K562 (cell line): ENCODE data around the gene ACO2. TPM values are rescaled to one million over a fixed set of nuclear protein-coding genes. Genes with fewer than 3 reads are reported as not detected.

Experiments used
- FOXJ2 ChIP-seq: fragments of 200-800 bp; sonication (Bioruptor generic); IDR thresholded peaks from 2 replicates; pipeline ENCODE4 v1.6.1; 2016; ENCODE audit warnings: missing genetic modification characterization, missing compliant biosample characterization
- GTF3C2 ChIP-seq: IDR thresholded peaks from 3 replicates; pipeline ENCODE4 v1.6.1; 2011; ENCODE audit warnings: borderline replicate concordance, mild to moderate bottlenecking, moderate library complexity; ENCODE audit not compliant: insufficient read length; ENCODE audit errors: extremely low read depth
- KAT7 ChIP-seq: sonication (generic); formaldehyde crosslinking; IDR thresholded peaks from 2 replicates; pipeline ENCODE4 v1.8.0; 2022; ENCODE audit warnings: missing genetic modification reagents, mild to moderate bottlenecking, borderline replicate concordance
- MCM5 ChIP-seq: fragments of 450-650 bp; IDR thresholded peaks from 2 replicates; pipeline ENCODE4 v1.6.1; 2016; ENCODE audit warnings: low read depth
- PPARD ChIP-seq: fragments of 250-450 bp; sonication (Bioruptor Pico); IDR thresholded peaks from 2 replicates; pipeline ENCODE4 v1.8.0; 2022; ENCODE audit warnings: inconsistent platforms, mild to moderate bottlenecking, moderate library complexity
- SMARCC2 ChIP-seq: fragments of 450-650 bp; IDR thresholded peaks from 2 replicates; pipeline ENCODE4 v1.6.1; 2017; ENCODE audit warnings: antibody characterized with exemption, moderate library complexity, mild to moderate bottlenecking, low read depth
- TSHZ1 ChIP-seq: fragments of 250-450 bp; sonication (Bioruptor Pico); IDR thresholded peaks from 2 replicates; pipeline ENCODE4 v1.4.0; 2020; ENCODE audit warnings: mild to moderate bottlenecking, moderate library complexity
- ZKSCAN1 ChIP-seq: fragments of 150-350 bp; IDR thresholded peaks from 2 replicates; pipeline ENCODE4 v1.6.1; 2016; ENCODE audit warnings: low read depth, low read length
- ZNF436 ChIP-seq: fragments of 250-450, 450-650 bp; sonication (Bioruptor Pico); formaldehyde crosslinking; IDR thresholded peaks from 2 replicates; pipeline ENCODE4 v1.7.0; 2020; ENCODE audit warnings: mild to moderate bottlenecking
- ZNF444 ChIP-seq: fragments of 250-450 bp; sonication (Bioruptor Pico); IDR thresholded peaks from 2 replicates; pipeline ENCODE4 v1.4.0; 2020; ENCODE audit warnings: mild to moderate bottlenecking, moderate library complexity
- polyA plus RNA-seq, 8 experiments: library from polyadenylated mRNA; depleted of rRNA in 4 of 8; stranded (reverse) in 5 of 8; unstranded in 3 of 8; fragments of >200 nt; fragmentation: Nextera tagmentation in 2 of 8; fragmentation: Illumina TruSeq in 1 of 8; extraction: Ambion mirVana in 2 of 8; extraction: Trizol in 1 of 8; gene quantifications; 2 replicates each; pipeline versions ENCODE4 v1.2.1 to v1.2.3, GENCODE V29; 2011 to 2014; ENCODE audit warnings: inconsistent platforms in 1 of 8, missing spikeins in 1 of 8
- total RNA-seq, 7 experiments: library from RNA; depleted of rRNA in 6 of 7; stranded (reverse); fragments of >200 nt in 6 of 7; fragmentation: Illumina TruSeq in 2 of 7; extraction: Trizol in 2 of 7; gene quantifications; 2 replicates each; pipeline versions ENCODE4 v1.2.1 to v1.2.3, GENCODE V29; 2011 to 2021; ENCODE audit warnings: low replicate concordance in 1 of 7

Gene ACO2
- total and polyA plus RNA-seq, 9 of the 15 experiments (the other 6 are each of a cell fraction or from before 2014, with no cell fraction given), result 16.2 to 119 (median 43.2) TPM

DNA sequence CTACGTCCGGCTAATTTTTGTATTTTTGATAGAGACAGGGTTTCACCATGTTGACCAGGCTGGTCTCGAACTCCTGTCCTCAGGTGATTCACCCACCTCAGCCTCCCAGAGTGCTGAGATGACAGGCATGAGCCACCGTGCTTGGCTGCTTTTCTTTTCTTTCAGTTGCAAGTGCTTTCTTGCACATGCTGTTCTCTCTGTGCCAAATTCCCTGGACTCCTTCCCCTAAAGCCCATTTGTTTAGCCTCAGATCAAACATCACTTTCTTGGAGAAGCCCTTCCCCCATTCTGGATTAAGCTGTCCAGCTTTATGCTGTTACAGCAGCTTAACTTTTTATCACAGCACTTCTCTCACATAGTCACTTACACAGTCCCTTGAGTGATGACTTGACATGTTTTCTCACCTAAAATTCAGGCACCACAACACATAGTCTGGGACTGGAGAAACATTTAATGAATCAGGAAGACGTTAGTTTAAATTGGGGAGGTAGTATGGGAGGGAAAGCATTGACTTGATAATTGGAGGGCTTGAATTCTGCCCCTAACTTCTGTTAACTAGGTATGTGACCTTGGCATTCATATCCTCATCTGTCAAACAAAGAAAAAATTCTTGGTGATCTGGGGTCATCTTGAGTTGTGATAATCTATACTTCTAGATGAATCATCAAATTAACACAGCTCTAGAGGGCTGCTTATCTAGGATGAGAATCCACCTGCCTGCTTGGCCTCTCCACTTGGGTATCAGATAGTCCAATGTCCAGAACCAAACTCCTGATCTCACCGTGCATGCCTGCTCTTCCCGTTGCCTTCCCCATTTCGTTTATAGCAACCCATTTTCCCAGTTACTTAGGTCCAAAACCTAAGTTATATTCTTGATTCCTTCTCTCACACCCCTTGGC, 18.4 kb downstream of the ACO2 start (continued):
- TF ChIP-seq ZKSCAN1, result no peak
- TF ChIP-seq ZNF436 (CRISPR knock-in tag), result no peak
- no peak for TF ChIP-seq FOXJ2 (tag)
- TF ChIP-seq SMARCC2, result no peak
- TF ChIP-seq KAT7, result no peak
- no peak for TF ChIP-seq PPARD (CRISPR knock-in tag)
- no peak for TF ChIP-seq MCM5
- no peak for TF ChIP-seq ZNF444 (CRISPR knock-in tag)
- no peak for TF ChIP-seq TSHZ1
- TF ChIP-seq GTF3C2, result no peak
